Endothelial cell of umbilical vein (primary cell): Measurements from ENCODE around the gene MAP4K4.

ENCODE experiments used
- CTCF ChIP-seq, 2 donors: IDR thresholded peaks; 1 replicate in 1 of 2; 2 replicates in 1 of 2; pipeline ENCODE4 v1.5.1; 2011; ENCODE audit warnings: low read length in 2 of 2, mild to moderate bottlenecking in 2 of 2, moderate library complexity in 2 of 2, control low read depth in 1 of 2, inconsistent platforms in 1 of 2, low read depth in 1 of 2; ENCODE audit not compliant: insufficient read depth in 1 of 2; ENCODE audit errors: extremely low read depth in 1 of 2
- EZH2 ChIP-seq: IDR thresholded peaks from 2 replicates; pipeline ENCODE4 v1.6.1; 2012; ENCODE audit warnings: borderline replicate concordance, low read depth, mild to moderate bottlenecking, moderate library complexity, low read length, inconsistent platforms; ENCODE audit not compliant: severe bottlenecking
- FOS ChIP-seq: IDR thresholded peaks from 2 replicates; pipeline ENCODE4 v1.6.1; 2011; ENCODE audit warnings: mild to moderate bottlenecking, low read length, moderate library complexity, borderline replicate concordance; ENCODE audit not compliant: insufficient read depth
- JUN ChIP-seq: IDR thresholded peaks from 2 replicates; pipeline ENCODE4 v1.6.1; 2011; ENCODE audit warnings: borderline replicate concordance, low read depth; ENCODE audit not compliant: insufficient read length, insufficient read depth
- MYC ChIP-seq: IDR thresholded peaks from one replicate; pipeline ENCODE4 v1.6.1; 2011; ENCODE audit warnings: mild to moderate bottlenecking, low read depth, low read length
- POLR2A ChIP-seq: IDR thresholded peaks from 2 replicates; pipeline ENCODE4 v1.6.1; 2012; ENCODE audit warnings: low read depth, mild to moderate bottlenecking, control low read depth, low read length
- POLR2AphosphoS5 ChIP-seq: IDR thresholded peaks from 2 replicates; pipeline ENCODE4 v1.6.1; 2012; ENCODE audit warnings: low read depth, mild to moderate bottlenecking, control low read depth, low read length, moderate library complexity; ENCODE audit not compliant: insufficient read depth
- TF ChIP-seq, protein P1 (sequence below): IDR thresholded peaks from 2 replicates; pipeline ENCODE4 v1.6.1; 2011; ENCODE audit not compliant: insufficient read depth, insufficient read length

- TF ChIP-seq FOS (no peak), POLR2AphosphoS5 (no peak), POLR2A (no peak), CTCF (IDR thresholded peaks at IDR 0.05; ENCODE audit: extremely low read depth in 1 of 2, insufficient read depth in 1 of 2, low read depth in 1 of 2, low read length in 2 of 2) (no peak), EZH2 (no peak), JUN (no peak), MYC (no peak)
- TF ChIP-seq, protein P1, sequence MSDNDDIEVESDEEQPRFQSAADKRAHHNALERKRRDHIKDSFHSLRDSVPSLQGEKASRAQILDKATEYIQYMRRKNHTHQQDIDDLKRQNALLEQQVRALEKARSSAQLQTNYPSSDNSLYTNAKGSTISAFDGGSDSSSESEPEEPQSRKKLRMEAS = no peak
These were observed 175.0 kb downstream of the MAP4K4 start for GRCh38 chr2:101872480-101872879.
